Loucy (cell line): Measurements from ENCODE around the gene CTBP2.

Source experiments
- EZH2phosphoT487 ChIP-seq: fragments of 200-600 bp; IDR thresholded peaks from 2 replicates; pipeline ENCODE4 v1.6.1; 2018; ENCODE audit warnings: antibody characterized with exemption, mild to moderate bottlenecking, moderate library complexity, borderline replicate concordance
- TF ChIP-seq, protein P1 (sequence below): fragments of 200-600 bp; sonication (generic); conservative IDR thresholded peaks from 2 replicates; pipeline ENCODE4 v1.5.1; 2014; ENCODE audit warnings: mild to moderate bottlenecking, antibody characterized with exemption, low read length

DNA sequence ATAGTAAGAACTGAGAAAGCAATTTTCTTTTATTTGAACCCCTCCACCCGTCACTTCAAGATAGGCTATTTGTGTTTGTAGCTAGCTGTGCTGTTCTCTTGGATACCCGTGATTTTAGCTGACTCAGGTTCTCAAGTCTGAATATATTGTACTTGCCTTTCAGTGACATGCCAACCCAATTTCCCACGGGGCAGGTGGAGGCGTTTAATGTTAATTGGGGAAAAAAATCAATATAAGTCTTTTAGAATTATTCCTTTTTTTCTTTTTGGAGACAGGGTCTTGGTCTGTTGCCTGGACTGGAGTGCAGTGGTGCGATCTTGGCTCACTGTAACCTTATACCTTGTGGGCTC, 182.0 kb downstream of the CTBP2 start:
- TF ChIP-seq, protein P1, sequence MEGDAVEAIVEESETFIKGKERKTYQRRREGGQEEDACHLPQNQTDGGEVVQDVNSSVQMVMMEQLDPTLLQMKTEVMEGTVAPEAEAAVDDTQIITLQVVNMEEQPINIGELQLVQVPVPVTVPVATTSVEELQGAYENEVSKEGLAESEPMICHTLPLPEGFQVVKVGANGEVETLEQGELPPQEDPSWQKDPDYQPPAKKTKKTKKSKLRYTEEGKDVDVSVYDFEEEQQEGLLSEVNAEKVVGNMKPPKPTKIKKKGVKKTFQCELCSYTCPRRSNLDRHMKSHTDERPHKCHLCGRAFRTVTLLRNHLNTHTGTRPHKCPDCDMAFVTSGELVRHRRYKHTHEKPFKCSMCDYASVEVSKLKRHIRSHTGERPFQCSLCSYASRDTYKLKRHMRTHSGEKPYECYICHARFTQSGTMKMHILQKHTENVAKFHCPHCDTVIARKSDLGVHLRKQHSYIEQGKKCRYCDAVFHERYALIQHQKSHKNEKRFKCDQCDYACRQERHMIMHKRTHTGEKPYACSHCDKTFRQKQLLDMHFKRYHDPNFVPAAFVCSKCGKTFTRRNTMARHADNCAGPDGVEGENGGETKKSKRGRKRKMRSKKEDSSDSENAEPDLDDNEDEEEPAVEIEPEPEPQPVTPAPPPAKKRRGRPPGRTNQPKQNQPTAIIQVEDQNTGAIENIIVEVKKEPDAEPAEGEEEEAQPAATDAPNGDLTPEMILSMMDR: no peak
- no peak for TF ChIP-seq EZH2phosphoT487
